NT2/D1 (cell line): ENCODE data around the gene DYNC1H1.

ENCODE experiments used
- SUZ12 ChIP-seq: IDR thresholded peaks from 2 replicates; pipeline ENCODE4 v1.6.1; 2011; ENCODE audit not compliant: insufficient read length, insufficient read depth; ENCODE audit errors: extremely low read depth
- YY1 ChIP-seq: IDR thresholded peaks from 2 replicates; pipeline ENCODE4 v1.6.1; 2011; ENCODE audit not compliant: insufficient read length, insufficient read depth
- ZNF274 ChIP-seq: IDR thresholded peaks from 2 replicates; pipeline ENCODE4 v1.6.1; 2011; ENCODE audit warnings: mild to moderate bottlenecking, low read depth, low read length

DNA sequence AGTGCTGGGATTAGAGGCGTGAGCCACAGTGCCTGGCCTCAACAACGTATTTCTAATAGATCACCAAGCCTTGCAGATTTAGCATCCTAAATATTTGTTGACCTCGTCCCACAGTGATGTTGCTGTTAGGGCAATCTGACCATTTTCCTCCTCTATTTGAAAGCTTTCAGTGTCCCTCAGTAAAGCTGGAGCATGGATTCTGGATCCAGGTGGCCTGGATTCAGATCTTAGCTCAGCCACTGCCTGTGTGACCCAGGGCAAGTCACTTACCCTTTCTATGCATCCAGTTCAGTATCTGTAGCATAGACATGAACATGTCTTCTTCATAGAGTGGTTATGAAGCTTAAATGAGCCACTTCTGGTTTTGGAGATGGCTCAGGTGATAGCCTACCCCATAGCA lies 126.3 kb downstream of the DYNC1H1 start:
- TF ChIP-seq SUZ12 (no peak), YY1 (no peak), ZNF274 (no peak)
